ENCODE measurements around the gene ENOX1.

ENOX1 gene

DNA sequence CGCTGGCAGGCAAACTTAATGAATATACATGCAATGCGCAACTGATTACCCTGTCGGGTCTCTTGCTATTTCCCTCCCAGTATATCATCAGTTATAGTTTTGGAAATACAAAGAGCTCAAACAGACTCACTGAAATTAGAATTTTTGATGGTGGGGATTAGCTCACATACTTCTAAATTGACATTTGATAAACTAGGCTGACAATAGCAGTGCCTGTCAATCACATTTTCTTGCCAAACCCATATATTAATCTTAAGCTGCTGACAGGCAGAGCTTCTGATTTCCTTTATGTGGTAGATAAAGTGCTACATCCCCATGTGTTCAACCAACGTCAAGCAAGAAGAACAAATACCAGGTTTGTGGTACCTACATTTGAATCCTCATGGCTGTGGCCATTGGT, 521.7 kb downstream of the ENOX1 start:
- no peak overlapping the region for H3K27ac ChIP-seq
- TF ChIP-seq, protein P1, sequence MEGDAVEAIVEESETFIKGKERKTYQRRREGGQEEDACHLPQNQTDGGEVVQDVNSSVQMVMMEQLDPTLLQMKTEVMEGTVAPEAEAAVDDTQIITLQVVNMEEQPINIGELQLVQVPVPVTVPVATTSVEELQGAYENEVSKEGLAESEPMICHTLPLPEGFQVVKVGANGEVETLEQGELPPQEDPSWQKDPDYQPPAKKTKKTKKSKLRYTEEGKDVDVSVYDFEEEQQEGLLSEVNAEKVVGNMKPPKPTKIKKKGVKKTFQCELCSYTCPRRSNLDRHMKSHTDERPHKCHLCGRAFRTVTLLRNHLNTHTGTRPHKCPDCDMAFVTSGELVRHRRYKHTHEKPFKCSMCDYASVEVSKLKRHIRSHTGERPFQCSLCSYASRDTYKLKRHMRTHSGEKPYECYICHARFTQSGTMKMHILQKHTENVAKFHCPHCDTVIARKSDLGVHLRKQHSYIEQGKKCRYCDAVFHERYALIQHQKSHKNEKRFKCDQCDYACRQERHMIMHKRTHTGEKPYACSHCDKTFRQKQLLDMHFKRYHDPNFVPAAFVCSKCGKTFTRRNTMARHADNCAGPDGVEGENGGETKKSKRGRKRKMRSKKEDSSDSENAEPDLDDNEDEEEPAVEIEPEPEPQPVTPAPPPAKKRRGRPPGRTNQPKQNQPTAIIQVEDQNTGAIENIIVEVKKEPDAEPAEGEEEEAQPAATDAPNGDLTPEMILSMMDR (conservative IDR thresholded peaks at IDR 0.05) = no peak

DNA sequence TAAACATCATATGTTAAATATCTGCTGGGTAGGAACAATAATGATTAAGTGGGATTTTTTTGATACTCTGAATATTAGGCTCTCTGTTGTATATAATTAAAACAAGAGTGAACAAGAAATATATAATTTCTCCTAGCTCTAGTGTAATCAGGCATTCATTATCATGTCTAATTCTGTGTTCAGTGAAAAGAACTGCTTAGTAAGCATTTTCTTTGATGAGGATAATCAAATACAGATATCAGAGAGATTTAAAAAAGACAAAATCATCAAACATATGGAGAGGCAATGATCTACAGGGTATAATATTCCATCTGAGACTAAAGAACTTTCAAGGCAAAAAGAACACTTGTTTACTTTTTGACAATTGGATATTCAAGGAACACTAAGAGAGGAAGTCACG, 522.3 kb downstream of the ENOX1 start:
- TF ChIP-seq, protein P1 (conservative IDR thresholded peaks at IDR 0.05) = no peak
- H3K27ac ChIP-seq = no peak overlapping the region

DNA sequence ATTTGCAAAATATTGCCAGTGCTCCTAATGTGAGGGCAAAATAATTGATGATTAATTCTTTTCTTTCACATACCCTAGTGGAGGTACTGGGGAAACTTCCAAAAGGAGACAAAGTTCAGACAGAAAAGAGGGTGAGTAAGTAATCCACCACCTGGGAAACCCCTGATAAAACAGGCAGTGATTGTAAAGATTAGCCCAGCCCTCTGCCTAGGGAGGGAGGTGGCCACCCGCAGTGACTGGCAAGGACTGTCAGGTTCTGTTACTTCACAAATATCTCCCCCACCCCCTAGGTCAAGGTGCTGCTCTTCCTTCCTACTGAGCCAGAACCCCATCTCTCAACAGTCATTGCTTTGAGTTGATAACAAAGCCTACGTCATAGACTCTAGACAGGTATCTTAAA, 523.7 kb downstream of the ENOX1 start:
- TF ChIP-seq, protein P1 (conservative IDR thresholded peaks at IDR 0.05) = no peak

DNA sequence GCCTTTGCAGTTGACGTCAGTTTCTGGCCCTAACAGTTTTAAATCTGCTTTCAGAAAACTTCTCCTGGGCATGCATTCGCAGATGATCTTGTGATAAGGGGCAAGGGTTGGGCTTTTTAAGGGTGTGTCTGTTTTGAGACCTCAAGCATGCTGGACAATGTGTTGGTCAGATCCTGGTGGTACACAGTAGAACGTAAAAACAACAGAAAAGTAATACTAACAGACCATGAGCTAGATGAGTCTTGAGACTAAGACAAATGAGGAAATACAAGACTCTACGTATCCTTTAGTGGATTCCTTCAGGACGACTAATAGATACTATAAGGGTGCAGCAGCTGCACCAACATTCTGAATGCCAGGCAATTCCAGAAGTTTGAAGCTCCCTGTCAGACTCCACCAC, 525.8 kb downstream of the ENOX1 start:
- TF ChIP-seq, protein P1 (conservative IDR thresholded peaks at IDR 0.05) = no peak
- no peak overlapping the region for H3K27ac ChIP-seq

More for the DNA sequence above, 523.7 kb downstream of the ENOX1 start:
- H3K27ac ChIP-seq = no peak overlapping the region

DNA sequence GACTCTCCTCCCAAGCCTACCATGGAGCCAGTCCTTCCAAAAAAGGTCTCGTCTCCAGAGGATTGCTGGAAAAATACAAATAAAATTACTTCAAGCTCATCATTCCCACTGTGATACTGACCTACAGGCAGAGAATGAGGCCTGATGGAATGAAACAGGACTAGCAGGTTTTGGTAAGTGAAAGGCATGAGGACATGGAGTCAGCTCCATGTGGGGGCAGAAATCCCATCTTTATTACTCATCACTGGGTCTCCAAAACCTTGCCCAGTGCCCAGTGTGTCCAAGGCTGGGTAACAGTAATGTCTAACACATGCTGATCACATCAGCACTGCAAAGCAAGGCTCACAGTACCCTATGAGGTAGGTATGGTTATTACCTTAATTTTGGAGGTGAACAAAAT, 528.0 kb downstream of the ENOX1 start:
- no peak overlapping the region for H3K27ac ChIP-seq
- TF ChIP-seq, protein P1 (conservative IDR thresholded peaks at IDR 0.05) = no peak

DNA sequence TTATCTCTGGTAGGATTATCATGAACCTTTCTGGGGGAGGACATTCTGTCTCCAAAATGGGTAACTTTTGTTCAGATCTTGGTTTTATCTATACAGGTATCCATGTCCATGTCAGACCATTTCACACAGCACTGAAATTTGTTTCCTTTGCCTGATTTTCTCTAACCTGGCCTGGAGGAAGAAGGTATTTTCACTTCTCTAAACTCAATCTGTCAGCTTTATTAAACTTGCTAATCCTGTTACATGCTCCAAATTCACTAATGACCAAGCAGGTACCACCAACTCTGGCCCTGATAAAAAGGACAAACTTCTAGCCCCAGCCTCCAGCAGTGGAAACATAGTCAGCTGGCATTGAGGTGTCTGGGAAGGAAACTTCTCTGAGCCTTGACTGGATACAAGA, 529.0 kb downstream of the ENOX1 start:
- TF ChIP-seq, protein P1 (conservative IDR thresholded peaks at IDR 0.05) = no peak
- H3K27ac ChIP-seq = no peak overlapping the region

DNA sequence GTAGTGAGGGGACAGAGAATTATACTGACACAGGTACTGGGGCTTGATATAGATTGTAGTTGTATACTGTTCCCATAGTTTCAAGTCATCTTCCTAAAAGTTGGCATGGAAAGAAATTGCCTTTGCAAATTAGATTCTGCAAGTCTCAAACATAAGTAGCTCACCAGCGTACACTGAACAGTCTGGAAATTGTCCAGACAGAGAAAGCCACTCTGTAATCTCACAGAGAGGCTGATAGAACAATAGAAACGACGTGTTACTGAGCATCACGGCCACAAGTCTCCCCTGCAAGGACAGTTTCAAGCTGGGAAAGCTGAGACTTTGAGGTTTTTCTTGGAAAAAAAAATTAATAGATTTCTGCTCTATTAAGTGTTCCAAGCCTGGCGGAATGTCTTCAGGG, 534.8 kb downstream of the ENOX1 start:
- TF ChIP-seq, protein P1 (conservative IDR thresholded peaks at IDR 0.05) = no peak

DNA sequence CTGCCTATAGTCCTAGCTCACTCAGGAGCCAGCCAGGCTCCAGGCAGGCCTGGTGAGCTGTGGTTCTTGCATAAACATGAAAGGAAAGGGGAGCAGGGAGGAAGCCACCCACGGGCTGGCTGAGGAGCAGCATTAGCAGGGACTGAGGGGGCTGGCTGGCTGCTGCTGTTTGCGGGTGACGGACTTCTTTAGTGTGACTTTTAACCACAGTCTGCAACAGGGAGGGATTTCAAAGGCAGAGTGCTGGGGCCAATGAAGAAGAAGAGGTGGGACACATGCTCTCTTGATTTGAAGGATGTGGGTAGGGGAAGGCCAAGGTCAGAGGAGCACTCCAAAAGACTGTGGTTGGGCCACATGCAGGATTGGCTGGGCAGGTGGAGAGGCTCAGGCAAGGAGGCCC, 540.4 kb downstream of the ENOX1 start:
- TF ChIP-seq, protein P1 (conservative IDR thresholded peaks at IDR 0.05) = no peak
- no peak overlapping the region for H3K27ac ChIP-seq

More for the DNA sequence above, 534.8 kb downstream of the ENOX1 start:
- no peak overlapping the region for H3K27ac ChIP-seq
